Right renal cortex interstitium (tissue), 3 donors: ENCODE data around the gene GAGE10. TPM values are rescaled to one million over a fixed set of nuclear protein-coding genes. Genes with fewer than 3 reads are reported as not detected.

Experiments used
- DNase-seq, 3 donors: peaks; one replicate each; pipeline ENCODE4 v3.0.0-alpha.2; 2013; ENCODE audit warnings: low read depth in 3 of 3, low spot score in 2 of 3
- polyA plus RNA-seq, 3 donors: library from polyadenylated mRNA; unstranded; fragments of 120-200 nt; gene quantifications; one replicate each; pipeline ENCODE4 v1.2.1, GENCODE V29; 2013; ENCODE audit not compliant: insufficient read length in 3 of 3

Gene GAGE10
- not detected for polyA plus RNA-seq

- no peak for DNase-seq
Observed at GRCh38 chrX:49303346-49303745, at the start of gene GAGE10. GAGE10 (plus strand) TSS chrX:49303646; CDS start chrX:49304860, 1,214 bp downstream.

- no peak for DNase-seq
Observed at GRCh38 chrX:49254639-49255038, 48.8 kb upstream of the GAGE10 start.

GRCh38 chrX:49256268-49256995, 47.0 kb upstream of the GAGE10 start:
- DNase-seq, result no peak

GRCh38 chrX:49257074-49257790, 46.2 kb upstream of the GAGE10 start:
- DNase-seq, result no peak

GRCh38 chrX:49257846-49258748, 45.3 kb upstream of the GAGE10 start:
- no peak for DNase-seq

- DNase-seq, result no peak
Observed at GRCh38 chrX:49258749-49259124, 44.7 kb upstream of the GAGE10 start.

GRCh38 chrX:49260221-49260985, 43.0 kb upstream of the GAGE10 start:
- no peak for DNase-seq

- no peak for DNase-seq
Observed at GRCh38 chrX:49262603-49263002, 40.8 kb upstream of the GAGE10 start.

- DNase-seq, result no peak
Observed at GRCh38 chrX:49263631-49264030, 39.8 kb upstream of the GAGE10 start.

- no peak for DNase-seq
Observed at GRCh38 chrX:49264460-49264859, 39.0 kb upstream of the GAGE10 start, which contains the start of gene FOXP3. FOXP3 (minus strand) TSS chrX:49264710; CDS start chrX:49258505, 6,205 bp downstream.

GRCh38 chrX:49266523-49267445, 36.7 kb upstream of the GAGE10 start:
- DNase-seq, result no peak

- DNase-seq, result no peak
Observed at GRCh38 chrX:49268702-49269009, 34.8 kb upstream of the GAGE10 start.

- peak; percentile 85 to 88 (median 86) for DNase-seq
Observed at GRCh38 chrX:49269010-49269766, 34.3 kb upstream of the GAGE10 start.

- no peak for DNase-seq
Observed at GRCh38 chrX:49269767-49270248, 33.6 kb upstream of the GAGE10 start, which contains the start of gene PPP1R3F. PPP1R3F (plus strand) TSS chrX:49269793; CDS start chrX:49269870, 77 bp downstream.

GRCh38 chrX:49270249-49270921, 33.1 kb upstream of the GAGE10 start:
- DNase-seq, result no peak

GRCh38 chrX:49271341-49271740, 32.1 kb upstream of the GAGE10 start:
- no peak for DNase-seq

- DNase-seq, result no peak
Observed at GRCh38 chrX:49272421-49272820, 31.0 kb upstream of the GAGE10 start.
